Ectodermal cell (in vitro differentiated cells): ENCODE measurements around the gene LRP2.

Experiments
- H3K27ac ChIP-seq: 2 replicates; pipeline ENCODE4 v1.7.0; 2013; ENCODE audit warnings: mild to moderate bottlenecking, low read depth, low read length; ENCODE audit not compliant: insufficient read depth, poor library complexity, severe bottlenecking
- H3K27me3 ChIP-seq: 2 replicates; pipeline ENCODE4 v1.7.0; 2013; ENCODE audit warnings: mild to moderate bottlenecking, low read length; ENCODE audit not compliant: insufficient read depth, control insufficient read depth, poor library complexity, severe bottlenecking
- H3K36me3 ChIP-seq: one replicate; pipeline ENCODE4 v1.7.0; 2013; ENCODE audit warnings: low read length; ENCODE audit not compliant: control insufficient read depth, insufficient read depth
- H3K4me1 ChIP-seq: one replicate; pipeline ENCODE4 v1.7.0; 2013; ENCODE audit warnings: low read length; ENCODE audit not compliant: control insufficient read depth, insufficient read depth
- H3K4me3 ChIP-seq: 2 replicates; pipeline ENCODE4 v1.7.0; 2013; ENCODE audit warnings: low read depth, low read length, control low read depth; ENCODE audit not compliant: insufficient read depth
- H3K9me3 ChIP-seq: 2 replicates; pipeline ENCODE4 v1.7.0; 2013; ENCODE audit warnings: mild to moderate bottlenecking, low read length, moderate library complexity; ENCODE audit not compliant: control insufficient read depth
- WGBS, 2 experiments: methylation state at CpG; one replicate each; pipeline ENCODE4 v1.1.7; 2013; ENCODE audit warnings: missing lambda C conversion rate in 2 of 2; 5-methylcytosine and 5-hydroxymethylcytosine counted together

The LRP2 gene

GRCh38 chr2:169087757-169088379 lies 274.5 kb downstream of the LRP2 start:
- Histone ChIP-seq H3K36me3 (no peaks in the 10 kb centered on the region), H3K9me3 (no peaks in the 10 kb centered on the region), H3K27ac (no peak overlapping the region), H3K27me3 (peaks cover 17% of the 10 kb centered on the region), H3K4me1 (no peaks in the 10 kb centered on the region), H3K4me3 (no peak overlapping the region)
- 86 to 92% methylated on average over 6 of the region's 6 CpGs for WGBS, 2 experiments

GRCh38 chr2:169086893-169087467 lies 275.4 kb downstream of the LRP2 start:
- Histone ChIP-seq H3K4me3 (no peak overlapping the region), H3K9me3 (no peaks in the 10 kb centered on the region), H3K27ac (no peak overlapping the region), H3K27me3 (peaks cover 8% of the 10 kb centered on the region), H3K36me3 (no peaks in the 10 kb centered on the region), H3K4me1 (no peaks in the 10 kb centered on the region)
- WGBS, 2 experiments = 95 to 96% methylated on average over 3 of the region's 3 CpGs

GRCh38 chr2:169082995-169083394 lies 279.3 kb downstream of the LRP2 start:
- no peak overlapping the region for H3K27ac ChIP-seq
- no peaks in the 10 kb centered on the region for H3K9me3 ChIP-seq
- no peaks in the 10 kb centered on the region for H3K36me3 ChIP-seq
- WGBS, 2 experiments = 95 to 96% methylated on average over 4 of the region's 4 CpGs
- no peaks in the 10 kb centered on the region for H3K4me1 ChIP-seq
- no peaks in the 10 kb centered on the region for H3K27me3 ChIP-seq
- no peak overlapping the region for H3K4me3 ChIP-seq

GRCh38 chr2:169081551-169081950 lies 280.8 kb downstream of the LRP2 start:
- Histone ChIP-seq H3K4me3 (no peak overlapping the region), H3K36me3 (no peaks in the 10 kb centered on the region), H3K4me1 (no peaks in the 10 kb centered on the region), H3K27me3 (no peaks in the 10 kb centered on the region), H3K9me3 (no peaks in the 10 kb centered on the region), H3K27ac (no peak overlapping the region)
- 94 to 96% methylated on average over 5 of the region's 5 CpGs for WGBS, 2 experiments

- Histone ChIP-seq H3K9me3 (no peaks in the 10 kb centered on the region), H3K36me3 (no peaks in the 10 kb centered on the region), H3K4me1 (no peaks in the 10 kb centered on the region), H3K4me3 (no peak overlapping the region), H3K27ac (no peak overlapping the region), H3K27me3 (no peaks in the 10 kb centered on the region)
- 95 to 97% methylated on average over 2 of the region's 2 CpGs for WGBS, 2 experiments
Measured at GRCh38 chr2:169080250-169081069, 281.9 kb downstream of the LRP2 start.

- Histone ChIP-seq H3K27me3 (no peaks in the 10 kb centered on the region), H3K4me3 (no peak overlapping the region), H3K4me1 (no peaks in the 10 kb centered on the region), H3K36me3 (no peaks in the 10 kb centered on the region), H3K9me3 (no peaks in the 10 kb centered on the region), H3K27ac (no peak overlapping the region)
- 89 to 94% methylated on average over 2 of the region's 2 CpGs for WGBS, 2 experiments
Measured at GRCh38 chr2:169077674-169078240, 284.6 kb downstream of the LRP2 start.
